Tongue (tissue), 2 donors: Measurements from ENCODE around the gene ITPK1. TPM values are rescaled to one million over a fixed set of nuclear protein-coding genes. Genes with fewer than 3 reads are reported as not detected.

Experiments
- DNase-seq: peaks from one replicate; pipeline ENCODE4 v3.0.0-alpha.2; 2015
- total RNA-seq: library from RNA; depleted of rRNA; stranded (reverse); fragments of >200 nt; gene quantifications from one replicate; pipeline ENCODE4 v1.2.3, GENCODE V29; 2014

The ITPK1 gene
- total RNA-seq, 1 donor from 2014 or later, result 15.6 TPM

DNA sequence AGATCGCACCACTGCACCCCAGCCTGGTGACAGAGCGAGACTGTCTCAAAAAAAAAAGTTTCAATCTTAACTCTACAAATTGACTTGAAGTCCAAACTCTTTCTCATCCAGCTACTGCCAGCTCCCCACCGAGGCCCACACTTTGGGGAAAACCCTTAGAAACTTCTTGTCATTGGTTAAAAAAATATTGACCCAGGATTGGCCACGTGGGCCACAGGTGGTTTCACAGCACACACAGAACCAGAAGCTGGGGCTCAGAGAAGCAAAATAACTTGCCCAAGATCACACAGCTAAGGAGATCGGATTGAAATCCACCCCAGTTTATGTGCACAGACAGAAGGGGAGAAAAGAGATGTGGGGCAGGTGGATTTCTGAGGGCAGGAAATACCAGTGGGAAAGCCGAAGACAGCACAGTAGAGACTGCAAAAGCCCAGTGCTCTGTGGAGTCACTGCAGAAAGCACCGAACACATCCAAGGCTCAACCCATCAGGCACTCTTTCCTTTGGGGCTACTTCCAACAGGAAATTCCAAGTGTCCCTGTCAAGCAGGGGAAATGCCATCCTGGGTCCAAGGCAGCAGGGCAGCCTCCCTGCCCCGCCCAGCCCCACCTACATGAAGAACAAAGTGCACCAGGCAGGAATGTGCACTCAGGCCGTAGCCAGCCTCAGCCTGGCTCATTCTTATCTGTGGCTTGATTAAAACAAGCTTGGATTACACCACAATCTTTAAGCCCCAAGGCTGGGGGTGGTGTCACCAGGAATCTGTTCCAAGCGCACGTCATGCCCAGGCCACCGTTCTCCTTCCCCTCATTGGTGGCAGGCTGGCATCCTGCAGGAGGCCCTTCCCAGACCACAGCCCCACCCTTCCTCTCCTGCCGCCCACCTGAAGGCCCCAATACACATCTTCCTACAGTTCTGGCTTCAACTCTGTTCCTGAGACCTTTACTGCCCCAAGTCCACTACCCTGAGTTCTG is 72.5 kb downstream of the ITPK1 start:
- no peak for DNase-seq

DNA sequence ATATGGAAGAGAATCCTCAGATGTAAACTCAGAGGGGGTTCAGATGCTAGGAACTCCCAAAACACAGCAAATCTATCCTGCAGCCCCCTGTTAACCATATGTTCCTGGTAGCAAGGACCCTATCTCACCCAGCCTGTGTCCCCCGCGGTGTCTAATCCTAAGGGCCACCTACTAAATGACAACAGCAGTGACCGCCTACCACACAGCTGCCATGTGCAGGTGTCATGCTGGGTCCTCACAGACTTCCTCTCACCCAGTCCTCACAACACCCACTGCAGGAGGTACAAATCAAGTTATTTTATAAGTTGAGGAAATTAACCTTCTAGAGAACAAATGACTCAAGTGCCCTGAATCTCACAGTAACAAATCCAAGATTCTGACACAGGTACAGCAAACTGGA is 73.9 kb downstream of the ITPK1 start:
- DNase-seq, result no peak

DNA sequence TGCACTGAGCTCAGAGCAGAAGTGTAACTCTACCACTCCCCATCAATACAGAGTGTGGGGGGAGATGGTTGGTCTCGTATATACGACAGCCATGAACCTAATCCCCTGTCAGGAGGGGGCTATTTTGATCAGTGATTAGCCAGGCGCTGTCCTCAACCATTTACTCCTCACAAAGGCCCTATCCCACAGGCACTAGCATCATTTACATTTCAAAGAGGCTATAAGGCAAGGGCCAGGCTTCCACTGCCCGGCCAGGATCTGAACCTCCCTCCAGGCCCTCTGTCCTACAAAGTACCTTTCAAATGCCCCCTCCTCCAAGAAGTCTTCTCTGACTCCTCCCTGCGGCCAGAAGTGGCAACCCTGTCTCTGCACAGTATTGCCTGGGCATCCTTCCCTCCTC is 74.7 kb downstream of the ITPK1 start:
- DNase-seq, result no peak

DNA sequence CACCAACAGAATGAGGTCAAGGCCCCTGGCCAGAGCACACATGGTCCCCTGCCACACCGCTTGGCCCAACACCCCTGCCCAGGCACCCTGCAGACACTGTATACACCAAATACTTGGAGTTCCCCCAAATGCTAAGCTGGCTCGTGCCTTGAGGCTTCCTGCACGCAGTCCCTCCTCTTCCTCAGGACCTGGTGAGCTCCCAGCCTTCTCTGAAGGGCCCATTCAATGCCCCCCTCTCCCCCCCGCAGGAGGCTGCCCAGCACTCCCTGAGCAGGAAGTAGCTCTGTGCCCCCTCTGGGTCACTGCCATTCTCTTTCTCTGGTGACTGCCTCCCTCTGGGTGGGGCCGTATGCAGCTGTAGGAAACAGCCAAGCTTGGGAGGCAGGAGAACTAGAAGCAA is 75.3 kb downstream of the ITPK1 start:
- DNase-seq, result no peak

DNA sequence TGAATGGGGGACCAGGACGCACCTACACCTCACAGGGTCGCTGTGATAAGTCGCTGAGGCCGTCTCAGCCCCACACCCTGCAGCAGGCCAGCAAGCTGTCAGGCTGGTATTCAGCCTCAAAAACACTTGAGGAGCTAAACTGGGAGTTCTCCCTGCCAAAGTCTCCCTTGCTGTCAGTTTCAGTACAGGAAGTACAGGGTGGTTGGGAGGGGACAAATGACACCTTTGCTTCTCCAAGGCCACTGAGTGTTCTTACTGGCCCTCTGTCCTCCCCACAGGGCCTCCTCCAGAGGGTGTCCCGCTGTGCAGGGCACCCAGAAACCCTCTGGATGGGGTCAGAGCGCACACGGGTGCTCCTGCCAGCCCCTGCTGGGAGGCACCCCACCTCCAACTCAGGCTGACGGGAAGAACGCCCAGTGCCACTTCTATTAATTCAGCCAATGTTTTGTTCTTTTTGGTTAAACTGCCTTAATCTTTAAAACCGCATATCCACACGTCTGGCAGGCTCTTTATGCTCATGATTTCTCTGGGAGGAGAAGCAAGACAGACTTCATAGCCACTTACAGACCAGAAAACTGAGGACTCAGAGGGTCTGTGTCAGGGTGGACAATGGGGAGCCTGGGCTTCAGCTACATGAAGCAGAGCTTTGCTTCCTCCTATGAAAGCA is 75.9 kb downstream of the ITPK1 start:
- DNase-seq, result no peak

DNA sequence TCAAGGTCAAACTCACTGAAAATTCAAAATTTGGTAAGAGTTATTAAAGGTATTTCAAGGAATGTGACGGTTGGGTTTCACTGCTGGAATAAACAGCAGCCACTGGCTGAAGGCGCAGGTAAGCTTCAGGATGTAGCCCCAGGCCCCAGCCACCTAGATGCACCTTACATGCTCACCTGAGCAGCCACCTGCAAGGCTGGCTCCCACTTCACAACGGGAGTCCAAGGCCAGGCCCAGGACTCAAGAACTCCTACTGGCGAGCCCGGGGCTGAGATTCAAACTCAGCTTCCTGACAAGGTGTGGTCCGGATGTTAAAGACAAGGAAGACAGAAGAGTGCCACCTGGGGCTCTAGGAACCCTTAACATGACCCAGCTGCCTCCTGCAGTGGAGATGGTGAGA is 78.4 kb downstream of the ITPK1 start:
- no peak for DNase-seq

DNA sequence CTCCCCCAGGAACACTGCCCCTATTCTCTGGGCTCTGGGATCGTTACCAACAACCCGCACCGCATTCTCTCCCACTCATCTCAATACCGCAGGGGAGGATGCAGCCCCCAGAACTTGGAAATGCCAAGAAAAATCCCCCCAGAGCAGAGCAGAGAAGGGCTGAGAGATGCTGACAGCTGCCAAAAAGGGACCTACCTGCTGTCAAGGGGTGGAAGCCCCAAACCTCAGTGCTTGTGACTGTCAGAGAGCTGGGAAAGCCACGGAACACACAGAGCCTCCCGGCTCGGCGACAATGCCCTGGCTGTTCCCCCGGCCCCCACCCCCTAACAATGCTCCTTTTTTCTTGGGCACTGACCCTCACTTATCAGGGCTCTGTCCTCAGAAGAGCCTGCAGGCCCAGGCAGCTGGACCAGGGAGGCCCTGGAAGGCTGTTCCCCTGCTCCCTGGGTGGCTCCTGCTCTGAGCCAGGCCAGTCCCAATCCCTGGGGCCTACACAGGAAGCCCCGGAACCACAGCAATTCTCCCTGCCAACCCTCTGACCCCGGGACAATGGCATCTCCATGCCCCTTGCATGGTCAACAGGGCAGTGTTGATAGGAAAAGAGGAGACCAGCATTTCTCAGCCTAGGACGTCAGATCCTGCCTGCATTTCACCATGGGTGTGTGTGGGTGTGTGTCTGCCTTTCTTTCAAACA is 78.9 kb downstream of the ITPK1 start:
- DNase-seq, result no peak

DNA sequence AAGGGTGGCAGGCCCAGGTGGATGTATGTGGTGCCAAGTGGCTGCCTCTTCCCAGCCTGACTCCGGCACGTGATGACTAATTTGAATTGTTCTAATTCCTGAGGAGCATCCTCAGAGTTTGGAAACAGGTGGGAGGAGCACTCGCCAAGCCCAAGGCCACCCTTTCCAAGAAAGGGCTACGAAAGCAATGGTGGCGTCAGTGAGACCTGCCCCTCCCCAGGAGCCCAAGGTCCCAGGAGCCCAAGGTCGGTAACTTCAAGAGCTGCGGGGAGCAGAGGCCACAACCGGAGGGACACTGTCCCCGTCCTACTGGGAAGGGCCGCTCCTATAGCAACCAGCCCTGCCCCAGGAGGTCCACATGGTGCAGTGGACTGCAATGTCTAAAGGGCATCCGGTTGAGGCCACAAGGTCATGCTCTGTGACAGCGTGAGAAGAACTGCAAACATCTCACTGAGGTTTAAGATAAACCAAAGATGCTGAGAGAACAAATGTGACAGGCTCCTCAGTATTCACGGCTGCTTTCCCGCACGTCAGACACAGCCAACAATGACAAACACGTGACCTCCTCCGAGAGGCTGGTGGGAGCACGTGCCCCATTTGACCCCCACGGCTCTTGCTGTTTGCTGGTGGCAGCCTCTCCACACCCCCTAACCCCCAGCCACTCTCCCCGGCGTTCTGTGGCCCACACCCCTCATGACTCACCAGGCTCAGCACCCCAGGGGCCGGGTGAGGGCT is 79.6 kb downstream of the ITPK1 start:
- peak; percentile 23 for DNase-seq

DNA sequence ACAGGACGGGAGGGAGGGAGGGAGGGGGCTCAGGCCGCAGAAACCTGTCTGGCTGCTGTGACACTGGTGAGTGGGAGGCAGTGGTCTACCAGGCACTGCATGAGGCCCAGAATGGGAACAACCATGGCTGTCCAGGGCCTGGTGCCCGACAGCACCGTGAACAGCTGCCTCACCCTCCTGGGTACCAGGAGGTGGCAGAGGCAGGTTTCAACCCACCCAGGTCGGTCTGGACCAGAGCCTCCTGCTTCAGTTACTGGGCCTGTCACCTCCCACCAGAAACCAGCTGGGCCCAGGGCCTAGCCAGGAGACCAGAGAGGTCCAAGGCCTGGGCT is 80.2 kb downstream of the ITPK1 start:
- no peak for DNase-seq

DNA sequence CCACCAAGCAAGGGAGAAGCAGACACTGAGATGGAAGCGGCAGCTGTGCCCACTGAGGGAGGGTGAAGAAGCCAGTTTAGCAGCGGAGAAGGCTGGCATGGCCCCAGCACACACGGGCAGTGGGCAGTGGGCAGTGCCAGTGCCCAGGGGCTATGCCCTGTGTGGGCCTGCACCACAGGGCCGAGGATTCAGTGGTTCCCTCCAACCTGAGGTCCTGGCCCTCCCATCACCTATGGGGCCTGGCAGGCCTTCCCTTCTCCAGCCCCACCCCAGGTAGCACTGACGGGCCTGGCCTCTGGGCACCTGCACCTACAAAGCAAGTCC is 81.1 kb downstream of the ITPK1 start:
- no peak for DNase-seq

DNA sequence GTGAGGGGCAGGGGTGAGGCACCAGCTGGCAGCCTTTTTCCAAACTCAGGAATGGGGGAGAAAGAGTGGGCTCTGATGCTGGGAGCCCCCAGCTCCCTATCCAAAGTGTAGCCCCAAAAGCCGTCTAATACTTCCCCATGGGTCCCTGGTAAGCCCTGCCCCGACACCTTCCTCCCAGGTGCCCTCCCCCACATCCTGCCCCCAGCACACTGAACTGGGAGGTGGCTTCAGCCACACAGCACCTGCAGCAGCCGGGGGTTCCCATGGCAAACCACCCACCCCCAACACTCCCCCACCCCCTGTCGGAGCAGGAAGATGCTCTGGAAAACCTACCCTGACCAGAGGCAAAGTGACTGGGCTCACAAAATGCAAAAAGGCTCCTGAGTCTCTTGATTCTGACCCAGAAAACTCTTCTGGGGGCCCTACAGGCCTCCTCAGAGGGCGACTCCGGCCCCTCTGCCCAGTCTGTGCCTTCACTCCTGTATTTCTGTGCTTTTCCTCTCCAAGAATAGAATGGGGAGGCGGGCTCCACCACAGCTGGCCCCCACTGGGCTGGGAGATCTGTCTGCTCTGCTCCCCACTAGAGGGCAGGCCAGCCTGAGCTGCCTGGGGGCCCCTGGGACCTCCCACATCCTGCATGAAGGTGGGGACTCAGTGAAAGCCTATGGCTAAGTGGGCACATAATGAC is 81.6 kb downstream of the ITPK1 start:
- no peak for DNase-seq

DNA sequence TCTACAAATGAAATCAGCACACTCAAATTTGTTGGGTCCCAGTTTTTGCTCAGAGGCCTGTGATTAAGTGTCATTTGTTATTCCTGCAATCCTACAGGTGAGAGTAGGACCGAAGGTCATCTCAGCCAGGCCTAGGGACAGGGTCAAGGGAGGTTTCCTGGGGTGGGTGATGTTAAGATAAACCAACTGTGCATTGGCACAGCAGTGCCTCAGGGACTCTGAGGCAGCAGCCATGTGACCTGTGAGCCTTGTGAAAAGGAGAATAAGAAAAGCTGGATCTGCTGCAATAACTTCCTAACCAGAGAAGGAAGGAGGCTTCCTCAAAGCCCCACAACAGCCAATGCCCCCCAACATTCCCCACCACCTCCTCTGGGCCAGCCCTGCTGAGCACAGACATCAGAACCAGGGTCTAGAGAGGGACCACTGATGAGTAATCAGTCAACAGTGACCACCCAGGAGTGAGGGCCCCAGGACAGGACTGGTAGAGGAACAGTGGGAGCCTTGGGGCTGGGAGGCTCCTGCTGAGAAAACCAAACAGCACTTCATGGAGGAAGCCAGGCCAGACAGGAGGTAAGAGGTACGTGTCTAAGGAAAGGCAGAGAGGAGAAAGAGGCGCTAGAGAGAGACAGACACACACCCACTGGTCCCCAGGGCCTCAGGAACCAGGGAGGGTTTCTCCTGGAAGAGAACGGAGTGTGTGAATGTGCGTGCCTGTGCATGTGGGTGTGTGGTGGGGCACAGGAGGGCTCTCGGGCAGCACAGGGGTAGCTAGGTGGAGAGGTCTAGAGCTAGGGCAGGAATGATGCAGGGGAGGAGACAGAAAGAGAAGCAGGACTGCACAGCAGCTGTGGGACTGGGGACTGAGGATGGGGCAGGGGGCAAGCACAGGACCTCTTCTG is 82.4 kb downstream of the ITPK1 start:
- DNase-seq, result no peak

DNA sequence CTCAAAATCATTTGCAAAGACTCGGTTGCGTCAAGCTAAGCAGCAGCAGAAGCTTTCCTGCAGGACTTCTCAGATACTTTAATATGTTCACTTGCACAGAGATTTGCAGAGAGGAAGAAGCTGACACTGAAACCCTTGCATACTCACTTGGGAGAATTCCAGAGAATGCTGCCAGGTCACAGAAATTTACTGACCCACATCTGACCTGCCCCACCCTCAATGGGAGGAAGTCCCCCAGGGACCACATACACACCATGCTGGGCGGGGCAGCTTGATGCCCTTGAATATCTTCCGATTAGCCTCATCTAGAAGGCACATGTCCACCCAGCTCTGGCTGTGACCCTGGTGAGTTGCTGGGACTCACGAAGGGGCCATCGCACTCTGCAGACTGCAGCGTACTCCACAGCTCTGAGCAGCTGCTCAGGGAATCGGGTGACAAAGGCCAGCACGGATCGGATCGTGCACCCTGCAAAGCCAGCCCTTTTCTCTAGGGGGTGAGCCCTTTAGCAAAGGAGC is 83.2 kb downstream of the ITPK1 start:
- DNase-seq, result peak; percentile 69

DNA sequence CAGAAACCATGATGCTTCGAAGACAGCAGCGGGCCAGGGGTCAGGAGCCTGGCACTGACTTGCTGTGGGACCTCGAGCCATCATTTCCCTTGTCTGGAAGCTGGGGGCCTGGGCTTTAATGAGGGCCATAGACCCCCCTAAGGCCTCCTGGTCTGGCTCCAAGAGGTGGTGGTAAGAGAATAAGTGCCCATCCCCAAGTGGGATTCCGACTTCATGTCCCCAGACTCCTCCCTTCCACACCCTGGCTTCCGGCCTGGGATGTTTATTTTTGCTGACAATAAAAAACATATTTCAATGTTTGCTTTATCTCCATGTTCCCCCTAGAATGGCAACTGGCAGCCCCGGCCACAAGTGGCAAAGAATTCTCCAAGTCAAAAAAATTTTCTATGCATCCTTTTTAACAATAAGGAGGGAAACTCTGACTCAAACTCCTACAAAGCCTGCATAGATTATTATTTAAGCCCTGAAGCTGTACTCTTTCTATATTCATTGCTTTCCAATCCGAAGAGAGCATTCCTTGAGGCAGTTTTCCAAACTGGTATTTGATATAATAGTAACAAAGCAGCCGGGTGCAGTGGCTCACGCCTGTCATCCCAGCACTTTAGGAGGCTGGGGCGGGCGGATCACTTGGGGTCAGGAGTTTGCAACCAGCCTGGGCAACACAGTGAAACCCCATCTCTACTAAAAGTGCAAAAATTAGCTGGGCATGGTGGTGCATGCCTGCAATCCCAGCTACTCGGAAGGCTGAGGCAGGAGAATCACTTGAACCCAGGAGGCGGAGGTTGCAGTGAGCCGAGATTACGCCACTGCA is 84.0 kb downstream of the ITPK1 start:
- DNase-seq, result peak; percentile 34

DNA sequence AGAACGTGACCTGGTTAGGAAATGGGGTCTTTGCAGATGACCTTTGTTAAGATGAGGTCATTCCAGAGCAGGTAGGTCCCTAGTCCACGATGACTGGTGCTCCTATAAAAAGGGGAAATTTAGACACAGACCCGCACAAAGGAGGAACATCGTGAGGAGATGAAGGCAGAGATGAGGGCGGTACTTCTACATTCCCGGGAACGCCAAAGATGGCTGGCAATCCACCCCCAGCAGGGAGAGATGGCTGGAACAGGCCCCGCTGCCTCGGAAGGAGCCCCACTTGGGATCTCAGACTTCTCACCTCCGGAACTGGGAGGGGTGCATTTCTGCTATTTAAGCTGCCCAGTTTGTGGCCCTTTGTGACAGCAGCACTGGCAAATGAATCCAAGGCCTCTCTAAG is 85.0 kb downstream of the ITPK1 start:
- DNase-seq, result no peak

DNA sequence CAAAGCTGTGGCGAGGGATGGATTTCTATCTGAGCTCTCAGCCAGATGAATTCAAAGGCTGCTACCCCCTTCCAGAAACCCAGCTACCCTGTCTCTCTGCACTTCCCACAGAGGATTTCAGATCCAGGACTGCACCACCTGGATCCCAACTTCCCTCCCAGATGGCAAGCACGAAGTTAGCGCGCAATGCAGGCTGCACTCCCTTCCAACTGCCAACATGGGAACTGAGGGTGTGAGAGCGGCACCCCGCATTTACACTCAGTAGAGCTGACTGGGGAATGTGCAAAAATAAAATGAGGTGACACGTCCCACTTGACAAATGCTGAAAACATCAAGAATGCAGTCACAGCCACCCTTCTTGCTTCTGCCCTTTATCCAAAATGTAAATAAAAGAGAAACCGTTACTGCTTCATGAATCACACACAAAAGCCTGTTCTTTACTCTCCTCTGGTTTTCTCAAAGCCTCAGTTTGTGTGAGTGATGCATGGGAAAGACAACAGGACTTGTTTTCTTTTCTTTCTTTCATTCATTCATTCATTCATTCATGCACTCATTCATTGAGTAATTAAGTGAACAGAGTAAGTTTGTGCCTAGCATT is 85.7 kb downstream of the ITPK1 start:
- DNase-seq, result no peak

DNA sequence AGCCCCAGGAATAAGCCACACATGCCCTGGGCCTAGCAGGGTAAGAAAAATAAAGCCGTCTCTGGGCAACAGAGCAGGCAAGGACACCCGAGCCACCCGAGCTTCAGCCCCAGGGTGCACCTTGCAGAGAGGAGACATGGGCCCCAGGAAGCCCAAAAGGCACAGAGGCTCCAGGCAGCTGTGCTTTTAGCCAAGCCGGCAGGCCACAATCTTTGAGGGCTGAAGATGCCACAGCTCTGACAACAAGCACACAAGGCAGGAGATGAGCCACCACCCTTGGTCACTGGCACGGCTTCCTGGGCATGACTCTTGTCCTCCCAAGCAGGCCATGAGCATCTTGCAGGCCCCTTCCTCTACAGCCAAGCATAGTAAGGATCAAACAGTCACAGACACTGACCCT is 86.3 kb downstream of the ITPK1 start:
- no peak for DNase-seq

DNA sequence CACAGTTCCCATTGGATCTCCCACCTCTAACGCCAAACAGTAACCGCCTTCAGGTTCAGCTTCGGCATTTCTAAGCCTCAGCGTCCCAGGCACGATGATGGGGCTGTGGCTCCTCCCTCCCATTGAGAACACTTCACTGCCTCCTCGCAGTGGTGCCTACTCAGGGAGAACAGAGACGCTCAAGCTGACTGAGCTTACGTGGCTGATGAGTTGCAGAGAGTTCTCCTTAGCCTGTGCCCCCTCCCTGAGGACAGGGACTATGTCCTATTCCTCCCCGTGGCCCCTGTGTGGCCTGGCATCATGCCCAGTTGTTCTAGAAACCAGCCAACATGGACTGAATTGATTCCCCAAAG is 87.0 kb downstream of the ITPK1 start:
- no peak for DNase-seq
